ENCODE results near the gene VPS4A. TPM values are rescaled to one million over a fixed set of nuclear protein-coding genes. Genes with fewer than 3 reads are reported as not detected.

Gene VPS4A
- total and polyA plus RNA-seq, 2 donors (not counting 1 experiment from before 2014, with no cell fraction given), result 33.1 to 43.8 TPM

DNA sequence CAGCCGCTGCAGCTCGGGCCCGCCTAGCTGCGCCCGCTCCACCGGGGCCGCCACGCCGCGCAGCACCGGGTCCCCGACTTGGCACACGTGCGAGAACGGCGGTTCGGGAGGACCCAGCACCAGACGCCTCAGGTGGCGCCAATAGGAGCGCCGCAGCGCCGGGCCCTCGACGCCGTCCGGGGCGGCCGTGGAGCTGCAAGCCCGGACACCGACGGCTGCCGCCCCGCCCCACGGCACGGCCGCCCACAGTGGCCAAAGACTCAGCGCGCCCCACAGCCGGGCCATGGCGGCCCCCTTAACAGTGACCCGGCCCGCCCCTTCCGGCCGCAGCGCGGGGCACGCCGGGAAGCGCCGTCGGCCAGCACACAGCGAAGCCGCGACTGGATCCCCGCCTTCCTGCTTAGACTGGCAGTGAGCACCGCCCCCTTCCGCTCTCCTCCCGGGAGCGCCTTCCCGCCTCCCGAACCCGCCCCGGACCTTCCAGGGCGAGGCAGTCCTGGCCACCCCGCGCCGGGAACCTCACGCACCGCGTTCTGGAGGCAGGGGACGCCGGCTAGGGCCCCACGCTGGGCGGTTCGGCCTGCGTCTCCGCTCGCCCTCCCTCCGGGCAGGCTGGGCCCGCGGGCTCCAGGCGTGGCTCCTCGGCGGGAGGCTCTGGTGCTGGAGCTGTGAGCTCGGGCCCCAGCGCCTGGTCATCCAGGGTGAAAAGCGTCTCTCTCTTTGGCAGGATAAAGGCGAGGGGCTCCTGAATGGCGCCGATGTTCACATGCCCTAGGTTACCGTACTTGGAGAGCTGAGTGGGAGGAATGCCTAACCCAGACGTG, 19.3 kb downstream of the VPS4A start, which contains the start of gene PDF:
TSS of gene PDF (minus strand) at position 303 of the 824 bp plus-strand sequence. CDS start at position 285, 18 bp downstream.
- intact Hi-C loops (cut with micrococcal nuclease), result loop anchor here (1.0 to 2.0 kb wide), 5 partner anchors 9 to 234 kb away; partner anchors contain the start of genes COG8, CYB5B, NFAT5 and NIP7
- H3K27me3 Mint-ChIP-seq, result no peaks in the 10 kb centered on the region
- 1% methylated on average over 90 of the region's 93 CpGs for WGBS (ENCODE audit: insufficient coverage)
- H3K4me1 Mint-ChIP-seq, result peaks cover 44% of the 10 kb centered on the region
- peak within 1 kb of the TSS; percentile 80 for H3K27ac Mint-ChIP-seq
- peak within 1 kb of the TSS; percentile 78 for H3K9ac ChIP-seq (ENCODE audit: low read length)
- H3K27ac ChIP-seq (ENCODE audit: low read length in 2 of 2), result peak within 1 kb of the TSS; percentile 41 to 88
- ChIA-PET CTCF (interaction anchor here (0.7 to 1.7 kb wide), 7 partner anchors 9 to 810 kb away, joined by 3 to 7 read pairs (median 4); partner anchors contain the start of genes COG8, NIP7, SNTB2 and VPS4A), POLR2A (interaction anchor here (0.7 to 2.5 kb wide), 2 partner anchors 9 to 1045 kb away, joined by 7 to 11 read pairs; partner anchors contain the start of genes COG8 and NIP7)
- no peaks in the 10 kb centered on the region for H3K9me3 Mint-ChIP-seq (ENCODE audit: insufficient read depth)
- peaks cover 75% of the 10 kb centered on the region for H3K79me2 ChIP-seq (ENCODE audit: control insufficient read depth, insufficient read depth, low read length)
- H3K4me1 ChIP-seq (ENCODE audit: control insufficient read depth in 2 of 2, insufficient read depth in 2 of 2, low read length in 2 of 2), result peaks cover 15 to 32% of the 10 kb centered on the region in 2 donors
- H3K4me2 ChIP-seq (replicated peaks; ENCODE audit: low read depth, low read length, poor library complexity, severe bottlenecking), result peak within 1 kb of the TSS; percentile 83
- H4K20me1 ChIP-seq (ENCODE audit: control insufficient read depth, insufficient read depth, low read length, poor library complexity, severe bottlenecking), result peaks cover 24% of the 10 kb centered on the region
- H3K4me3 Mint-ChIP-seq, result peak within 1 kb of the TSS; percentile 86
- TF ChIP-seq, protein P1, sequence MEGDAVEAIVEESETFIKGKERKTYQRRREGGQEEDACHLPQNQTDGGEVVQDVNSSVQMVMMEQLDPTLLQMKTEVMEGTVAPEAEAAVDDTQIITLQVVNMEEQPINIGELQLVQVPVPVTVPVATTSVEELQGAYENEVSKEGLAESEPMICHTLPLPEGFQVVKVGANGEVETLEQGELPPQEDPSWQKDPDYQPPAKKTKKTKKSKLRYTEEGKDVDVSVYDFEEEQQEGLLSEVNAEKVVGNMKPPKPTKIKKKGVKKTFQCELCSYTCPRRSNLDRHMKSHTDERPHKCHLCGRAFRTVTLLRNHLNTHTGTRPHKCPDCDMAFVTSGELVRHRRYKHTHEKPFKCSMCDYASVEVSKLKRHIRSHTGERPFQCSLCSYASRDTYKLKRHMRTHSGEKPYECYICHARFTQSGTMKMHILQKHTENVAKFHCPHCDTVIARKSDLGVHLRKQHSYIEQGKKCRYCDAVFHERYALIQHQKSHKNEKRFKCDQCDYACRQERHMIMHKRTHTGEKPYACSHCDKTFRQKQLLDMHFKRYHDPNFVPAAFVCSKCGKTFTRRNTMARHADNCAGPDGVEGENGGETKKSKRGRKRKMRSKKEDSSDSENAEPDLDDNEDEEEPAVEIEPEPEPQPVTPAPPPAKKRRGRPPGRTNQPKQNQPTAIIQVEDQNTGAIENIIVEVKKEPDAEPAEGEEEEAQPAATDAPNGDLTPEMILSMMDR (IDR thresholded peaks at IDR 0.05), result no peak
- no peak for TF ChIP-seq EZH2 (IDR thresholded peaks at IDR 0.05; ENCODE audit: borderline replicate concordance, insufficient read depth, low read depth, low read length, poor library complexity, severe bottlenecking)
- DNase-seq (peak; percentile 86), ATAC-seq (ENCODE audit: low read depth) (peak; percentile 97)
- H3K4me3 ChIP-seq (ENCODE audit: control extremely low read depth in 1 of 5, extremely low read depth in 1 of 5, insufficient read depth in 1 of 5, low read depth in 2 of 5, low read length in 4 of 5), result peak within 1 kb of the TSS; percentile 38 to 88 (median 70)
- H3K9me3 ChIP-seq (ENCODE audit: control extremely low read depth in 1 of 3, control insufficient read depth in 2 of 3, insufficient read depth in 1 of 3, low read length in 2 of 3), result no peaks in the 10 kb centered on the region
- H3K27me3 ChIP-seq (replicated peaks in 1 of 4; ENCODE audit: control extremely low read depth in 1 of 4, control insufficient read depth in 3 of 4, insufficient read depth in 4 of 4, low read length in 3 of 4), result no peaks in the 10 kb centered on the region
- H3K36me3 ChIP-seq (replicated peaks in 1 of 2; ENCODE audit: control extremely low read depth in 1 of 2, control insufficient read depth in 1 of 2, extremely low read depth in 1 of 2, insufficient read depth in 2 of 2, low read length in 1 of 2), result peaks cover 1 to 53% of the 10 kb centered on the region in 2 experiments
- H2AFZ ChIP-seq (ENCODE audit: insufficient read depth, low read depth, low read length, poor library complexity, severe bottlenecking), result peak within 1 kb of the TSS; percentile 98

DNA sequence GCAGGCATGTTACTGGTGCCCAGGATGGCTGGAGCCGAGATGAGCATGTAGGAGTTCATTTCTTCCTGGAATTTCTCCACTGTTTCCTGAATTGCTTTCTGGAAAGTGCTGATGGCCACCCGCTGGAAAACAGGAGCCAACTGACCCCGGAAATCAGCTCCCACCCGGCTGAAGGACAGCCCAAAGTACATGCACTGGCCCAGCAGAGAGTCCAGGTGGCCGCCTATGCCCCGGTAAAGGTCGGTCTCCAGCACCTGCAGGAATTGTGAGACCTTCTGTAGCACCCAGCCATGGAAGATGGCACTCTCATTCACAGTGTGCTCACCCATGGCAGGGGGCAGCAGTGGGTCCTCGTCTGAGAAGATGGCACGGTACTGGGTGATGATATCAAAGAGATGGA, 23.5 kb downstream of the VPS4A start:
- no peak overlapping the region for H3K4me3 ChIP-seq (ENCODE audit: control extremely low read depth in 1 of 5, extremely low read depth in 1 of 5, insufficient read depth in 1 of 5, low read depth in 2 of 5, low read length in 4 of 5)
- Mint-ChIP-seq H3K27ac (no peak overlapping the region), H3K4me3 (no peak overlapping the region), H3K27me3 (no peaks in the 10 kb centered on the region), H3K4me1 (peaks cover 38% of the 10 kb centered on the region), H3K9me3 (ENCODE audit: insufficient read depth) (no peaks in the 10 kb centered on the region)
- no peaks in the 10 kb centered on the region for H3K27me3 ChIP-seq (replicated peaks in 1 of 4; ENCODE audit: control extremely low read depth in 1 of 4, control insufficient read depth in 3 of 4, insufficient read depth in 4 of 4, low read length in 3 of 4)
- H3K9me3 ChIP-seq (ENCODE audit: control extremely low read depth in 1 of 3, control insufficient read depth in 2 of 3, insufficient read depth in 1 of 3, low read length in 2 of 3), result no peaks in the 10 kb centered on the region
- 96% methylated on average over 7 of the region's 9 CpGs for WGBS (ENCODE audit: insufficient coverage)
- peaks cover 70% of the 10 kb centered on the region for H3K79me2 ChIP-seq (ENCODE audit: control insufficient read depth, insufficient read depth, low read length)
- H4K20me1 ChIP-seq (ENCODE audit: control insufficient read depth, insufficient read depth, low read length, poor library complexity, severe bottlenecking), result peaks cover 3% of the 10 kb centered on the region
- POLR2A ChIA-PET, result no interaction called here
- no peak overlapping the region for H3K4me2 ChIP-seq (replicated peaks; ENCODE audit: low read depth, low read length, poor library complexity, severe bottlenecking)
- peaks cover 1 to 38% of the 10 kb centered on the region in 2 experiments for H3K36me3 ChIP-seq (replicated peaks in 1 of 2; ENCODE audit: control extremely low read depth in 1 of 2, control insufficient read depth in 1 of 2, extremely low read depth in 1 of 2, insufficient read depth in 2 of 2, low read length in 1 of 2)
- H3K4me1 ChIP-seq (ENCODE audit: control insufficient read depth in 2 of 2, insufficient read depth in 2 of 2, low read length in 2 of 2), result peaks cover 9 to 26% of the 10 kb centered on the region in 2 donors
- no peak overlapping the region for H2AFZ ChIP-seq (ENCODE audit: insufficient read depth, low read depth, low read length, poor library complexity, severe bottlenecking)
- H3K9ac ChIP-seq (ENCODE audit: low read length), result no peak overlapping the region
- no peak for DNase-seq
- H3K27ac ChIP-seq (ENCODE audit: low read length in 2 of 2), result no peak overlapping the region
- CTCF ChIA-PET, result no interaction called here
- intact Hi-C loops (cut with micrococcal nuclease), result no loop called here
- no peak for ATAC-seq (ENCODE audit: low read depth)
- TF ChIP-seq EZH2 (IDR thresholded peaks at IDR 0.05; ENCODE audit: borderline replicate concordance, insufficient read depth, low read depth, low read length, poor library complexity, severe bottlenecking), result no peak
- TF ChIP-seq, protein P1 (IDR thresholded peaks at IDR 0.05), result no peak

Measured in B cell (primary cell).